Effector CD4-positive, alpha-beta T cell (primary cell): ENCODE measurements around the gene ADCY5.

ENCODE experiments used
- DNase-seq: peaks from one replicate; pipeline ENCODE4 v3.0.0-alpha.2; 2020

The ADCY5 gene

GRCh38 chr3:123385001-123385401 is 63.9 kb downstream of the ADCY5 start:
- DNase-seq = no peak

GRCh38 chr3:123384256-123384655 is 64.6 kb downstream of the ADCY5 start:
- DNase-seq = no peak

- DNase-seq = no peak
Measured at GRCh38 chr3:123383091-123384053, 65.5 kb downstream of the ADCY5 start.

- no peak for DNase-seq
Measured at GRCh38 chr3:123380261-123380660, 68.6 kb downstream of the ADCY5 start.

GRCh38 chr3:123379041-123379830 is 69.7 kb downstream of the ADCY5 start:
- no peak for DNase-seq

GRCh38 chr3:123378409-123378915 is 70.4 kb downstream of the ADCY5 start:
- DNase-seq = no peak

GRCh38 chr3:123377243-123377740 is 71.6 kb downstream of the ADCY5 start:
- DNase-seq = no peak

- no peak for DNase-seq
Measured at GRCh38 chr3:123376451-123377242, 72.2 kb downstream of the ADCY5 start.

GRCh38 chr3:123375014-123375940 is 73.6 kb downstream of the ADCY5 start:
- DNase-seq = no peak

- no peak for DNase-seq
Measured at GRCh38 chr3:123374016-123374415, 74.9 kb downstream of the ADCY5 start.

- no peak for DNase-seq
Measured at GRCh38 chr3:123373474-123373987, 75.4 kb downstream of the ADCY5 start.

GRCh38 chr3:123372686-123373473 is 76.0 kb downstream of the ADCY5 start:
- no peak for DNase-seq

- no peak for DNase-seq
Measured at GRCh38 chr3:123371859-123372685, 76.8 kb downstream of the ADCY5 start.

GRCh38 chr3:123371426-123371825 is 77.5 kb downstream of the ADCY5 start:
- no peak for DNase-seq

- no peak for DNase-seq
Measured at GRCh38 chr3:123370819-123371218, 78.1 kb downstream of the ADCY5 start.

- no peak for DNase-seq
Measured at GRCh38 chr3:123369085-123369484, 79.8 kb downstream of the ADCY5 start.

- no peak for DNase-seq
Measured at GRCh38 chr3:123367467-123368154, 81.3 kb downstream of the ADCY5 start.

- DNase-seq = no peak
Measured at GRCh38 chr3:123365450-123366143, 83.3 kb downstream of the ADCY5 start.
